H1 (cell line): ENCODE measurements around the gene TWF2. TPM values are rescaled to one million over a fixed set of nuclear protein-coding genes. Genes with fewer than 3 reads are reported as not detected.

ENCODE experiments used
- CTCF ChIA-PET: fragments of 300-600 bp; sonication (Branson Sonifier 250); formaldehyde crosslinking; loops from one replicate; lab custom pipeline; 2021; ENCODE audit not compliant: partially characterized antibody; lab: Charles Lee
- POLR2A ChIA-PET: fragments of 300-600 bp; sonication (Branson Sonifier 250); formaldehyde crosslinking; loops from one replicate; lab custom pipeline; 2021; ENCODE audit warnings: inconsistent platforms; ENCODE audit not compliant: partially characterized antibody; lab: Charles Lee
- DNase-seq, 2 experiments: peaks; one replicate each; pipeline versions ENCODE4 v3.0.0 to v3.0.0-alpha.2; 2010 to 2022; ENCODE audit warnings: low spot score in 2 of 2, low read depth in 1 of 2, mixed read lengths in 1 of 2
- FAIRE-seq: peaks from 2 replicates; lab custom pipeline; 2011; peaks lifted over from hg19 to GRCh38; lab: Jason Lieb, UNC
- H2AFZ ChIP-seq: 2 replicates; pipeline ENCODE4 v1.8.1; 2012; ENCODE audit warnings: low read length, inconsistent platforms
- H2AK5ac ChIP-seq: 2 replicates; pipeline ENCODE4 v1.6.1; 2013; ENCODE audit warnings: low read depth, low read length
- H2BK120ac ChIP-seq: replicated peaks from 2 replicates; pipeline ENCODE3; 2013; ENCODE audit warnings: low read depth, low read length, inconsistent platforms
- H2BK12ac ChIP-seq: 2 replicates; pipeline ENCODE4 v1.6.1; 2013; ENCODE audit warnings: low read depth, low read length
- H2BK15ac ChIP-seq: 2 replicates; pipeline ENCODE4 v1.6.1; 2013; ENCODE audit warnings: low read length
- H2BK20ac ChIP-seq: 2 replicates; pipeline ENCODE4 v1.6.1; 2013; ENCODE audit warnings: low read length
- H2BK5ac ChIP-seq: 2 replicates; pipeline ENCODE4 v1.6.1; 2013; ENCODE audit warnings: low read depth, low read length
- H3K14ac ChIP-seq: 2 replicates; pipeline ENCODE4 v1.6.1; 2013; ENCODE audit warnings: inconsistent platforms; ENCODE audit not compliant: insufficient read length
- H3K18ac ChIP-seq: 2 replicates; pipeline ENCODE4 v1.6.1; 2013; ENCODE audit warnings: low read length; ENCODE audit errors: extremely low read depth
- H3K23ac ChIP-seq: 2 replicates; pipeline ENCODE4 v1.6.1; 2013; ENCODE audit warnings: inconsistent platforms; ENCODE audit not compliant: insufficient read length
- H3K23me2 ChIP-seq: 2 replicates; pipeline ENCODE4 v1.6.1; 2013; ENCODE audit warnings: low read depth, low read length
- H3K27ac ChIP-seq: 2 replicates; pipeline ENCODE4 v1.6.1; 2011; ENCODE audit warnings: low read depth, low read length, inconsistent platforms
- H3K27me3 ChIP-seq, 4 experiments: replicated peaks in 1 of 4; 1 replicate in 1 of 4; 2 replicates in 3 of 4; pipeline versions ENCODE4 v1.6.1 to v1.8.1; 2011 to 2013; ENCODE audit warnings: low read length in 3 of 4, mild to moderate bottlenecking in 3 of 4, inconsistent platforms in 2 of 4, mixed read lengths in 2 of 4, moderate library complexity in 1 of 4; ENCODE audit not compliant: control insufficient read depth in 3 of 4, insufficient read depth in 3 of 4; ENCODE audit errors: extremely low read depth in 1 of 4
- H3K36me3 ChIP-seq, 4 experiments: 2 replicates each; pipeline versions ENCODE4 v1.6.1 to v1.8.1; 2011 to 2013; ENCODE audit warnings: mild to moderate bottlenecking in 4 of 4, low read length in 3 of 4, moderate library complexity in 2 of 4, control low read depth in 1 of 4, inconsistent platforms in 1 of 4; ENCODE audit not compliant: insufficient read depth in 4 of 4, control insufficient read depth in 2 of 4
- H3K4ac ChIP-seq: replicated peaks from 2 replicates; pipeline ENCODE3; 2013; ENCODE audit warnings: low read length, low read depth, mixed read lengths, inconsistent platforms; ENCODE audit not compliant: insufficient read length
- H3K4me1 ChIP-seq, 4 experiments: replicated peaks in 1 of 4; 1 replicate in 1 of 4; 2 replicates in 3 of 4; pipeline versions ENCODE4 v1.6.1 to v1.8.1; 2011 to 2013; ENCODE audit warnings: low read length in 3 of 4, inconsistent platforms in 2 of 4, mixed read lengths in 1 of 4; ENCODE audit not compliant: insufficient read depth in 4 of 4, control insufficient read depth in 3 of 4
- H3K4me2 ChIP-seq, 2 experiments: 2 replicates each; pipeline versions ENCODE4 v1.6.1 to v1.8.1; 2011 to 2013; ENCODE audit warnings: low read depth in 2 of 2, low read length in 2 of 2, control low read depth in 1 of 2, inconsistent platforms in 1 of 2, mild to moderate bottlenecking in 1 of 2; ENCODE audit not compliant: insufficient read depth in 1 of 2
- H3K4me3 ChIP-seq, 4 experiments: fragments of 200-600, 300-600 bp in 1 of 4; sonication (generic), shearing (Covaris generic), sonication (Bioruptor Twin) in 1 of 4; 2 replicates each; pipeline versions ENCODE4 v1.5.1 to v1.8.1; 2011 to 2016; ENCODE audit warnings: low read length in 4 of 4, low read depth in 3 of 4, control low read depth in 2 of 4, inconsistent platforms in 2 of 4, mild to moderate bottlenecking in 2 of 4, mixed read lengths in 1 of 4, moderate library complexity in 1 of 4; ENCODE audit not compliant: insufficient read depth in 2 of 4; ENCODE audit errors: extremely low read depth in 1 of 4
- H3K56ac ChIP-seq: replicated peaks from 2 replicates; pipeline ENCODE3; 2013; ENCODE audit warnings: low read depth, mild to moderate bottlenecking, mixed read lengths, low read length, inconsistent platforms; ENCODE audit not compliant: insufficient read length
- H3K79me1 ChIP-seq: 2 replicates; pipeline ENCODE4 v1.6.1; 2013; ENCODE audit warnings: low read depth, low read length, control low read depth
- H3K79me2 ChIP-seq, 2 experiments: 2 replicates each; pipeline versions ENCODE4 v1.6.1 to v1.8.1; 2012 to 2013; ENCODE audit warnings: low read length in 2 of 2, mild to moderate bottlenecking in 2 of 2, inconsistent platforms in 1 of 2; ENCODE audit not compliant: insufficient read depth in 2 of 2, control insufficient read depth in 1 of 2
- H3K9ac ChIP-seq, 4 experiments: replicated peaks in 1 of 4; 1 replicate in 1 of 4; 2 replicates in 3 of 4; pipeline versions ENCODE4 v1.6.1 to v1.8.1; 2011 to 2013; ENCODE audit warnings: low read depth in 3 of 4, low read length in 3 of 4, control low read depth in 2 of 4, mild to moderate bottlenecking in 2 of 4, moderate library complexity in 2 of 4, inconsistent platforms in 1 of 4; ENCODE audit errors: extremely low read depth in 1 of 4
- H3K9me3 ChIP-seq, 2 experiments: 2 replicates each; pipeline versions ENCODE4 v1.6.1 to v1.8.1; 2012 to 2013; ENCODE audit warnings: mild to moderate bottlenecking in 2 of 2, moderate library complexity in 2 of 2, control low read depth in 1 of 2, inconsistent platforms in 1 of 2, low read depth in 1 of 2, low read length in 1 of 2, mixed read lengths in 1 of 2; ENCODE audit not compliant: insufficient read depth in 2 of 2
- H4K20me1 ChIP-seq, 2 experiments: replicated peaks in 1 of 2; 2 replicates each; pipeline versions ENCODE3 to v1.8.1; 2011 to 2013; ENCODE audit warnings: inconsistent platforms in 2 of 2, low read length in 2 of 2, mild to moderate bottlenecking in 1 of 2; ENCODE audit not compliant: insufficient read depth in 2 of 2, control insufficient read depth in 1 of 2
- H4K5ac ChIP-seq: 2 replicates; pipeline ENCODE4 v1.6.1; 2013; ENCODE audit warnings: low read length, low read depth, mixed read lengths, inconsistent platforms; ENCODE audit not compliant: insufficient read length
- H4K8ac ChIP-seq: 2 replicates; pipeline ENCODE4 v1.8.0; 2013; ENCODE audit warnings: mild to moderate bottlenecking, moderate library complexity, low read length, inconsistent platforms; ENCODE audit not compliant: insufficient read depth; ENCODE audit errors: extremely low read depth
- H4K91ac ChIP-seq: replicated peaks from 2 replicates; pipeline ENCODE3; 2013; ENCODE audit warnings: low read length, mixed read lengths, inconsistent platforms; ENCODE audit not compliant: insufficient read length
- EP300 ChIP-seq, 2 experiments: IDR thresholded peaks; 1 replicate in 1 of 2; 2 replicates in 1 of 2; pipeline ENCODE4 v1.6.1; 2011 to 2012; ENCODE audit warnings: low read depth in 2 of 2, low read length in 2 of 2, mild to moderate bottlenecking in 2 of 2, borderline replicate concordance in 1 of 2, inconsistent platforms in 1 of 2, moderate library complexity in 1 of 2
- RBBP5 ChIP-seq: IDR thresholded peaks from 2 replicates; pipeline ENCODE4 v1.7.1; 2012; ENCODE audit warnings: low read depth, mild to moderate bottlenecking, inconsistent platforms, low read length, moderate library complexity, borderline replicate concordance
- WGBS, 2 experiments: shearing (Covaris generic) in 1 of 2; methylation state at CpG; one replicate each; pipeline versions ENCODE4 v1.1.6 to v1.1.7; 2013 to 2015; ENCODE audit warnings: low lambda C conversion rate in 2 of 2, mixed read lengths in 2 of 2, inconsistent platforms in 1 of 2, low coverage in 1 of 2, missing lambda C conversion rate in 1 of 2; ENCODE audit not compliant: insufficient replicate concordance in 2 of 2, insufficient coverage in 1 of 2, insufficient read length in 1 of 2; ENCODE audit errors: extremely low coverage in 1 of 2, missing lambda C conversion rate in 1 of 2; 5-methylcytosine and 5-hydroxymethylcytosine counted together
- polyA plus RNA-seq, 7 experiments: library from polyadenylated mRNA; depleted of rRNA in 3 of 7; stranded (reverse) in 5 of 7; unstranded in 2 of 7; fragments of >200 nt in 5 of 7; fragments of 200-250 nt in 2 of 7; gene quantifications; 1 replicate in 5 of 7; 2 replicates in 1 of 7; 4 replicates in 1 of 7; pipeline versions ENCODE4 v1.2.1 to v1.2.3, GENCODE V29; 2011 to 2013; ENCODE audit warnings: missing spikeins in 2 of 7, mixed read lengths in 2 of 7
- total RNA-seq: library from RNA; stranded (reverse); fragmentation: NEBNext Ultra II Directional; extraction: Animal tissue kit (Norgen Biotek cat#: 25700); gene quantifications from 2 replicates; pipeline ENCODE4 v1.2.1, GENCODE V29; 2021

The TWF2 gene
- total and polyA plus RNA-seq, 2 of the 8 experiments (the other 6 are each of a cell fraction or from before 2014, with no cell fraction given), result 65.2 to 90.4 TPM

DNA sequence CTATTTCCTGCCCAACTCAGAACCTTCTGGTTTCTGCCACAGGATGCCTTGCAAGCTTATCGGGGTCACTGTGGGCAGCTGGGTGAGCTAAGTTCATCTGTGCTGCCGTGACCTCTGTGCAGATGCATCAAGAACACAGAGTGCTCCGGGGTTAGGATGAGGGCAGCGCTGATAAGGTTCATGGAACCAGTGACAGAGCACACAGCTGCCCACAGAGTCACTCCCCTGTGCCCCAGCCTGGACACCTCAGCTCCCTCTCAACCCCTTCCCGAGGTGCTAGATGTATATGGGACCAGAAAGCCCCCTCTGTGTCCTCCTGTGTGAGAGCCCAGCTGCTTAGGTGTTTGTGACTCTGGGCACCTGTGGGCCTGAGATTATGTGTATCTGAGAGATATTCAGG, 56.8 kb downstream of the TWF2 start:
- H2AFZ ChIP-seq, result no peak overlapping the region
- H3K36me3 ChIP-seq, result no peaks in the 10 kb centered on the region
- H3K9me3 ChIP-seq, result no peaks in the 10 kb centered on the region
- H3K4ac ChIP-seq, result no peak overlapping the region
- H2BK120ac ChIP-seq, result no peak overlapping the region
- WGBS, 2 experiments, result 92% methylated on average over 5 of the region's 5 CpGs; no CpG with 5 or more reads in 1 of the 2 experiments
- no peak for DNase-seq
- no peak overlapping the region for H4K5ac ChIP-seq
- no peaks in the 10 kb centered on the region for H3K79me1 ChIP-seq
- no peak for TF ChIP-seq RBBP5
- no peak for TF ChIP-seq EP300 (IDR thresholded peaks at IDR 0.05; ENCODE audit: borderline replicate concordance in 1 of 2, low read depth in 2 of 2, low read length in 2 of 2)
- H3K18ac ChIP-seq, result no peak overlapping the region
- no peaks in the 10 kb centered on the region for H3K79me2 ChIP-seq
- H3K27ac ChIP-seq, result no peak overlapping the region
- H4K91ac ChIP-seq, result peak overlapping the region; percentile 16
- POLR2A ChIA-PET, result interaction anchor here (0.7 to 1.1 kb wide), 3 partner anchors 11 to 25 kb away, joined by 3 read pairs; no protein-coding TSS in a partner anchor
- CTCF ChIA-PET, result interaction anchor here (1.2 to 4.6 kb wide), 8 partner anchors 11 to 180 kb away, joined by 3 to 26 read pairs (median 6); no protein-coding TSS in a partner anchor
- H2BK5ac ChIP-seq, result no peak overlapping the region
- H3K23me2 ChIP-seq, result no peaks in the 10 kb centered on the region; the same call in 1 of the 2 replicates
- H3K56ac ChIP-seq, result no peak overlapping the region
- H3K27me3 ChIP-seq, result no peaks in the 10 kb centered on the region
- no peak overlapping the region for H4K8ac ChIP-seq
- peaks cover 0 to 2% (median 0%) of the 10 kb centered on the region in 4 experiments; a peak in 2 of 7 replicates for H3K4me1 ChIP-seq
- no peak overlapping the region for H2BK20ac ChIP-seq
- no peak overlapping the region for H2AK5ac ChIP-seq
- no peak overlapping the region for H3K4me2 ChIP-seq
- H3K4me3 ChIP-seq, result no peak overlapping the region
- no peak overlapping the region for H2BK12ac ChIP-seq
- H3K9ac ChIP-seq, result no peak overlapping the region
- H3K14ac ChIP-seq, result no peak overlapping the region
- H2BK15ac ChIP-seq, result no peak overlapping the region
- H4K20me1 ChIP-seq, result no peaks in the 10 kb centered on the region
- H3K23ac ChIP-seq, result no peak overlapping the region
- FAIRE-seq, result no peak
